ENCODE results near the gene TMEM248. TPM values are rescaled to one million over a fixed set of nuclear protein-coding genes. Genes with fewer than 3 reads are reported as not detected.
A peak's percentile ranks its signal among the peaks of the same experiment; 100 is the strongest.
"Not testable (repeated sequence)": the region's sequence is repeated elsewhere in the genome, so short reads cannot be mapped to it uniquely, and the experiment has no call there.

TMEM248 gene, protein sequence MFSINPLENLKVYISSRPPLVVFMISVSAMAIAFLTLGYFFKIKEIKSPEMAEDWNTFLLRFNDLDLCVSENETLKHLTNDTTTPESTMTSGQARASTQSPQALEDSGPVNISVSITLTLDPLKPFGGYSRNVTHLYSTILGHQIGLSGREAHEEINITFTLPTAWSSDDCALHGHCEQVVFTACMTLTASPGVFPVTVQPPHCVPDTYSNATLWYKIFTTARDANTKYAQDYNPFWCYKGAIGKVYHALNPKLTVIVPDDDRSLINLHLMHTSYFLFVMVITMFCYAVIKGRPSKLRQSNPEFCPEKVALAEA
- total RNA-seq: 10 to 100 TPM; 88.3 to 91.6 TPM

DNA sequence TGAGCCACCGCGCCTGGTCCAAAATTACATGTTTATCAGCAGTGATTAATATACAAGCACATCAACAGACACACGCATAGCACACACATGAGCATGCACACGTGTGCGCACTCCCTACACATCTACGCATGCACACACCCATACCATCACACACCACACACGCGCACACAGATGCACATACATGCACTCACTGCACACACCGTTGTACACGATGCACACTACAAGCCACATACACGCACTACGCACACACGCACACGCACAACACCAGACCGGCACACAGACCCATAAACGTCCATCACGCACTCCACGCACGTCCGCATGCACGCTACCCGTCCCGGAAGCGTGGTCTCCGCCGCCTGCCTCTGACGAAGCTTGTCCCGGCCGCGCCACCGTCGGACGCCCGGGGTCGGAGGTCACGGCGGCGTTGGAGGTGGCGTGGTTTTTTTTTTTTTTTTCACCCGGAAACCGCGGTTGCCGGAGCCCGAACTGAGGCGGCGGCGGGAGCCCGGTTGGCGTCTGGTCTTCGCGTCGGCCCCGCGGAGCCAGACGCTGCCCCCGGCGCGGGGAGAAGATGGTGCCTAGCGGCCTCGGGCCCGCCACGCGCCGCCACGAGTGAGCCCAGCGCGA is at the start of gene TMEM248:
Gene TMEM248 (plus strand): TSS at position 457 of the 627 bp plus-strand sequence. CDS start 20,641 bp downstream, outside the sequence.
- H3K9me3 Mint-ChIP-seq: no peaks in the 10 kb centered on the region
- H3K27me3 Mint-ChIP-seq: peaks cover 2% of the 10 kb centered on the region
- peak within 1 kb of the TSS; percentile 100 for H3K4me3 Mint-ChIP-seq
- POLR2A ChIA-PET: interaction anchor here (0.6 to 3.7 kb wide), 15 partner anchors 12 to 427 kb away, joined by 3 to 53 read pairs (median 5); partner anchors contain the start of genes RABGEF1, SBDS and TYW1
- peaks cover 21% of the 10 kb centered on the region for H3K36me3 Mint-ChIP-seq (ENCODE audit: low read depth)
- peak; percentile 94 for DNase-seq
- H3K27ac Mint-ChIP-seq: peak within 1 kb of the TSS; percentile 97
- H3K4me1 Mint-ChIP-seq: peaks cover 40% of the 10 kb centered on the region
- CTCF ChIA-PET: interaction anchor here (1.0 to 1.4 kb wide), 4 partner anchors 9 to 76 kb away, joined by 3 to 4 read pairs (median 4); no protein-coding TSS in a partner anchor

DNA sequence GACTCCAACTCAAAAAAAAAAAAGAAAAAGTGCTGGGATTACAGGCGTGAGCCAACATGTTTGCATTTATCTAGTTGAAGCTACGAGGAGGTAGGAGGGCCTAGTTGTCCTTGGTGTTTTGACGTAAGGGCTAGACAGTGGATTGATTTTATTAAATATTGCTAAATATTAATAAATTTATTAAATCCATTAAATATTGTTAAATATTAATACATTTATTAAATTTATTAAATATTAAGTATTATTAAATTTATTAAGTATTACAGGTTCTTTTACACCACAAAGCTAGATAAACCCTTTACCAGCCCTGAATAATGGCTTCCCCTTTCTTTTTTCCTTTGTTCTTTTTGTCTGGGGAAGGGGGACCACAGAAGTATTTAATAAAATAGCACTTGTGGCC is 47.5 kb upstream of the TMEM248 start:
- DNase-seq: no peak
- H3K4me1 Mint-ChIP-seq: peaks cover 18% of the 10 kb centered on the region
- peaks cover 4% of the 10 kb centered on the region for H3K36me3 Mint-ChIP-seq (ENCODE audit: low read depth)
- H3K27me3 Mint-ChIP-seq: no peaks in the 10 kb centered on the region
- CTCF ChIA-PET: no interaction called here
- POLR2A ChIA-PET: interaction anchor here (2.2 kb wide), 1 partner anchor 29 kb away, joined by 6 read pairs; no protein-coding TSS in a partner anchor
- no peak overlapping the region for H3K4me3 Mint-ChIP-seq
- H3K9me3 Mint-ChIP-seq: no peaks in the 10 kb centered on the region
- H3K27ac Mint-ChIP-seq: no peak overlapping the region

DNA sequence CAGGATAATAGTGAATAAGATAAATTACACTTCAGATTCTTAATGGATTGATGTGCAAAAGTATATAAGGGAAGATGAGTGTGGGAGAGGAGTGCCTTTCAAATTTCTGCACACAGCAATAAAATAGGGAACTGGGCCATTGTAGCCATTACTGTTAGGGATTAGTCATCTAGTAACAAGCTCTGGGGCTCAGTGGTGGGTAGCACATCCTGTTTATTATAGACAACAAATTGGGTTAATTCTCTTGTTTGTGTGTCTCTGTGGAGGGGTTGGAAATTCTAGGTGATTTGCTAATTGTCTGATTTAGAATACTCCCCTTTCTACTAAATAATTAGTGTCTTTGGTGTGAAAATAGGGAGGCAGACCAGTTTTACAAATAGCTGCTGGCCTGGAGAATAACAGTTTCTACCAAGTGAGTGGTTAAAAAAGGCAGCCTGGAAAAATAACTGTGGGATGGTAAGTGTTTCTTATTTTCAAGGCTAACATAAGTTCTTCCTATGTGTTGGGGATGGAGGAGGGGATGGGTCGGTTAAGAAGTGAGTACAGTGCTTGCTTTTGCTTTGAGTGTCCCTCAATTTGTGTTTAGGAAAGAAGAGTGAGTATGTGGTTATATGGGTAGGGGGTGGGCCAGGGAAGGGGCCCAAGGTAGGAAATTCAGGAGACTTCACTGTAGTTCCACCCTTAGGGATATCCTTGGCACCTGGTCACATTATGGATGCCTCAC is 43.3 kb upstream of the TMEM248 start:
- H3K27me3 Mint-ChIP-seq: no peaks in the 10 kb centered on the region
- CTCF ChIA-PET: interaction anchor here (0.7 kb wide), 1 partner anchor 63 kb away, joined by 3 read pairs; no protein-coding TSS in a partner anchor
- peaks cover 16% of the 10 kb centered on the region for H3K4me1 Mint-ChIP-seq
- H3K9me3 Mint-ChIP-seq: no peaks in the 10 kb centered on the region
- DNase-seq: no peak
- POLR2A ChIA-PET: interaction anchor here (1.2 to 2.8 kb wide), 2 partner anchors 18 to 33 kb away, joined by 4 to 14 read pairs; no protein-coding TSS in a partner anchor
- peaks cover 3% of the 10 kb centered on the region for H3K36me3 Mint-ChIP-seq (ENCODE audit: low read depth)
- peak overlapping the region; percentile 67 for H3K27ac Mint-ChIP-seq
- H3K4me3 Mint-ChIP-seq: peak overlapping the region; percentile 12

DNA sequence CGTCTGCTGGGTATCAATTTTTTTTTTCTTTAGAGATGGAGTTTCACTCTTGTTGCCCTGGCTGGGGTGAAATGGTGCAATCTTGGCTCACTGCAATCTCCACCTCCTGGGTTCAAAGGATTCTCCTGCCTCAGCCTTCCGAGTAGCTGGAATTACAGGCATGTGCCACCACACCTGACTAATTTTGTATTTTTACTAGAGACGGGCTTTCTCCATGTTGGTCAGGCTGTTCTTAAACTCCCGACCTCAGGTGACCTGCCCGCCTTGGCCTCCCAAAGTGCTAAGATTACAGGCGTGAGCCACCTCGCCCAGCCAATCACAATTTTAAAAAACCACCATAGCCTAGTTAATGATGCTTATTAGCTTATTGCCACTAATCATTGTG is 42.7 kb upstream of the TMEM248 start:
- not testable (repeated sequence) for DNase-seq; H3K36me3 Mint-ChIP-seq (ENCODE audit: low read depth); H3K27me3 Mint-ChIP-seq; H3K4me3 Mint-ChIP-seq; H3K27ac Mint-ChIP-seq; H3K9me3 Mint-ChIP-seq
- ChIA-PET CTCF (interaction anchor here (0.7 kb wide), 1 partner anchor 63 kb away, joined by 3 read pairs; no protein-coding TSS in a partner anchor), POLR2A (interaction anchor here (1.2 to 2.8 kb wide), 2 partner anchors 19 to 33 kb away, joined by 4 to 14 read pairs; no protein-coding TSS in a partner anchor)
- peaks cover 16% of the 10 kb centered on the region for H3K4me1 Mint-ChIP-seq

DNA sequence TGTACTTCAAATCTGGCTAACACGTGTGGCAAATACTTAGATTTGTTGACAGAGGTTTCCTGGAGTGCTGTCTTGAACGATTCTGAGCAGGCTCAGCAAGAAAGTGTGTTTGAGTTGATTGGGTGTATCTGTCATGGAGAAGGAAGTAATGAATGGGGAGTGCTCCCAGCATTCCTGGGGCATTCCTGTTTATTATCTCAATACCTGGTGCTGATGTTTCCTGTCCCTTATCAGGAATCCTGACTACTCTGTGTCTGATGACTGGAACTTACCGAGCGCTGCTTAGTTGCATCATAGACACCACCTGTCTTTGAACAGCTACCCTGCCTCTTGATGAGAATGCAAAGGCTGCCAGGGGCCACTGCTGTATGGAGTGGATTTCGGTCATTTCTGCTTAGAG is 41.0 kb upstream of the TMEM248 start:
- Mint-ChIP-seq H3K9me3 (no peaks in the 10 kb centered on the region), H3K4me1 (peaks cover 18% of the 10 kb centered on the region), H3K27ac (no peak overlapping the region), H3K36me3 (ENCODE audit: low read depth) (peaks cover 3% of the 10 kb centered on the region), H3K4me3 (no peak overlapping the region), H3K27me3 (no peaks in the 10 kb centered on the region)
- ChIA-PET CTCF (no interaction called here), POLR2A (no interaction called here)
- no peak for DNase-seq

DNA sequence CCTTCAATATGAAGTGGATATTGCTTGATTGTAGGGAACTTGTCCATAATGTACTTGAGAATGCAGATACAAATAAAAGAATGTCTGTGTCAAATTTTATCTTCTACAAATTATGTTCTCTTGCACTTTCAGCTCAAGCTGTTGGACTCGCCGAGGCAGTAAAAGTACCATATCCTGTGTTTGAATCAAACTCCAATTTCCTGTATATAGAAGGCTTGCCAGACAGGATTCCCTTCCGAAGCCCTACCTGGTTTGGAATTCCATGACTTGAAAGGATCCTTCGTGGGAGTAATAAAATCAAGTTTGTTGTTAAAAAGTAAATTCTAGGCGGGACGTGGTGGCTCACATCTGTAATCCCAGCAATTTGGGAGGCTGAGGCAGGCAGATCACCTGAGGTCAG is 40.4 kb upstream of the TMEM248 start:
- H3K4me1 Mint-ChIP-seq: peaks cover 18% of the 10 kb centered on the region
- POLR2A ChIA-PET; H3K27ac Mint-ChIP-seq; H3K36me3 Mint-ChIP-seq (ENCODE audit: low read depth); DNase-seq; H3K9me3 Mint-ChIP-seq; H3K27me3 Mint-ChIP-seq; H3K4me3 Mint-ChIP-seq; CTCF ChIA-PET: not testable (repeated sequence)

DNA sequence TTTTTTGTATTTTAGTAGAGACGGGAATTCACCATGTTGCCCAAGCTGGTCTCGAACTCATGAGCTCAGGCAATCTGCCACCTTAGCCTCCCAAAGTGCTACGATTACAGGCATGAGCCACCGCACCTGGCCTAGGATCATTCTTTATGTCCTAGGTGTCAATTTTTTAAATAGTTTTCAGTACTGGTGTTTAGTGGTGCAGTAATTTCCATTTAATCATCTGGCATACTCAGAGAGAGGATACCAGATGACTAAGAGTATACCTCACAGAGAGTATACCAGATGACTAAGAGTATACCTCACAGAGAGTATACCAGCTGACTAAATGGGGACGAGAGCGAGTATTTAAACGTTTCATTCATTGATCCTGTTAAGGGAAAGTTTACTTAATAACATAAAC is 37.3 kb upstream of the TMEM248 start:
- POLR2A ChIA-PET: interaction anchor here (2.2 kb wide), 1 partner anchor 39 kb away, joined by 7 read pairs; no protein-coding TSS in a partner anchor
- Mint-ChIP-seq H3K27me3 (no peaks in the 10 kb centered on the region), H3K4me1 (peaks cover 18% of the 10 kb centered on the region), H3K27ac (no peak overlapping the region), H3K36me3 (ENCODE audit: low read depth) (peaks cover 14% of the 10 kb centered on the region), H3K4me3 (no peak overlapping the region), H3K9me3 (no peaks in the 10 kb centered on the region)
- DNase-seq: no peak
- CTCF ChIA-PET: interaction anchor here (0.7 kb wide), 1 partner anchor 104 kb away, joined by 3 read pairs; no protein-coding TSS in a partner anchor

DNA sequence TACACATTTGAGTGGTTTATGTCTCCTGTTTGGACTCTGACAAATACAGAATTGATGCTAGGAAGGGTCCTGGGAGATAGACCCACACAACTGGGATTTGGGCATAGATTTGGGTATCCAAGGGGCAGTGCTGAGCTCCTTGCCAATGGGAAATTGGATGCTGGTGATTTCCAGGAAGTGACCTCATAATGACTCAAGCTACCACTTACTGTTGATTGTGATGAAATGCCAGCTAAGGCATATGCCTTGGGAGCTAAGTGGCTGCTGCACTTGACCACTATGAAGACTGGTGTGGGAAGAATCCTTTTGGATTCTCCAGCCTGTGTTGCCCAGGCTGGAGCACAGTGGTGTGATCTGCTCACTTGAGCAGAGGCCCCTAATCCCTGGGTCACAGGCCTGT is 36.5 kb upstream of the TMEM248 start:
- H3K9me3 Mint-ChIP-seq, H3K4me3 Mint-ChIP-seq, DNase-seq, H3K27ac Mint-ChIP-seq, H3K27me3 Mint-ChIP-seq: not testable (repeated sequence)
- peaks cover 18% of the 10 kb centered on the region for H3K4me1 Mint-ChIP-seq
- ChIA-PET POLR2A (interaction anchor here (2.2 kb wide), 1 partner anchor 40 kb away, joined by 7 read pairs; no protein-coding TSS in a partner anchor), CTCF (interaction anchor here (0.8 kb wide), 1 partner anchor 40 kb away, joined by 3 read pairs; no protein-coding TSS in a partner anchor)
- H3K36me3 Mint-ChIP-seq (ENCODE audit: low read depth): peaks cover 14% of the 10 kb centered on the region

DNA sequence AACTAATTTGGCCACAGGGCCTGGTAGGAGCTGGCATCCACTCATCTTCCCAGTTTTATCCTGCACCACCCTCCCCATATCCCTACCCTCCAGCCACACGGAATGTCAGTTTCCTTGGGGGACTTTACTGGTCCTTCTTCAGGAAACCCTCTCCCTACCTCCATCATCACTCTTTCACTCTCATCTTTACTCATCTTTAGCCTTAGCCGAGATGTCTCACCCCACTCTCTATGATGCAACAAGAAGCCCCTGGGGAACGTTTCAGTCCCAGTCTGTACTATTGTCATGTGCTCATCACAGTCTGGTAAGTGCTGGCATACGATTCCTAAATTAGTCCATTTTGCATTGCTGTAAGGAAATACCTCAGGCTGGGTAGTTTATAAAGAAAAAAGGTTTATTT is 34.9 kb upstream of the TMEM248 start:
- Mint-ChIP-seq H3K36me3 (ENCODE audit: low read depth) (peaks cover 11% of the 10 kb centered on the region), H3K27me3 (no peaks in the 10 kb centered on the region), H3K4me3 (no peak overlapping the region), H3K27ac (no peak overlapping the region), H3K9me3 (no peaks in the 10 kb centered on the region), H3K4me1 (peaks cover 18% of the 10 kb centered on the region)
- ChIA-PET POLR2A (no interaction called here), CTCF (no interaction called here)
- no peak for DNase-seq

DNA sequence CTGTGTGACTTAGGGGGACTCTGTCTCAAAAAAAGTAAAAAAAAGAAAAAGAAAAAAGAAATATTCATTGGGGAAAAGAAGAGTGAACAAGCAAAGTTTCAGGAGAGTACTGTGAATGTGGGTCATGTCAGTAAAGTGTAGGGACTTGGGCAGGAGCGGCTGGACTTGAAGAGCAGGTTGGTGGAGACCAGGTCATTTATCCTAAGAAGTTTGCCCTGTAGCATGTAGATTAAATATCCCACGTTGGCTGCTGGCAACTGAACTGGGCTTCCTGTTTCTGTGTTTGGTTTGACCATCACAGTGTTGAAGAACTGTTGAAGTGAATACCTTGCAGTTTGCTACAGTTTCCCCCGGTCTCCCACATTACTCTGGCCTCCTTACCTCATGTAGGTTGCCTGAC is 32.8 kb upstream of the TMEM248 start:
- CTCF ChIA-PET, H3K27me3 Mint-ChIP-seq, H3K4me3 Mint-ChIP-seq, H3K9me3 Mint-ChIP-seq, POLR2A ChIA-PET, DNase-seq, H3K27ac Mint-ChIP-seq: not testable (repeated sequence)
- H3K4me1 Mint-ChIP-seq: peaks cover 18% of the 10 kb centered on the region
- peaks cover 11% of the 10 kb centered on the region for H3K36me3 Mint-ChIP-seq (ENCODE audit: low read depth)

DNA sequence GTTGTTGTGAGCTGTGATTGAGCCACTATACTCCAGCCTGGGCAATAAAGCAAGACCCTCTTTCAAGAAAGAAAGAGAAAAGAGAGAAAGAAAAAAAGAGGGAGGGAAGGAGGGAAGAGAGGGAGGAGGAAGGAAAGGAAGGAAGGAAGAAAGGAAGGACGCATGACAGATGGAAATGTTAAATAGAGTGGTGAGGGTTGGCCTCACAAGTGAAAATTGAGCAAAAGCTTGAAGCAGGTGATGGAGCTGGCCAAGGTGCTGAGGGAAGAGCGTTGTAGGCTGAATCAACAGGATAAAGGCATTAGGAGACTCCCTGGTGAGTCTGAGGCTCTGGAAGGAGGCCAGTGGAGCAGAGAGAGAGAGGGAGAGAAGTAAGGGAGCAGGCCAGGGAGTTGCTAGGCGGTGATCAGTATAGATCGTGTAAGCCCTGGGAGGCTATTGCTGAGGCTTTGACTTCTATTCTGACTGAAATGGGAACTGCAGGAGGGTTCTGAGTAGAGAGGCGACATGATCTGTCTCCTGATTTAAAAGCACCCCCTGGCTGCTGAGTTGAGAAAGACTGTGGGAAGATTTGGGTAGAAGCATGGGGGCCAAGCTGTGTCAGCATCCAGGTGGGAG is 26.5 kb upstream of the TMEM248 start:
- DNase-seq: no peak
- no peaks in the 10 kb centered on the region for H3K4me1 Mint-ChIP-seq
- POLR2A ChIA-PET: no interaction called here
- H3K36me3 Mint-ChIP-seq (ENCODE audit: low read depth): no peaks in the 10 kb centered on the region
- no peak overlapping the region for H3K27ac Mint-ChIP-seq
- CTCF ChIA-PET: interaction anchor here (0.7 to 1.1 kb wide), 3 partner anchors 12 to 250 kb away, joined by 3 read pairs; no protein-coding TSS in a partner anchor
- H3K27me3 Mint-ChIP-seq: no peaks in the 10 kb centered on the region
- H3K4me3 Mint-ChIP-seq: no peak overlapping the region
- no peaks in the 10 kb centered on the region for H3K9me3 Mint-ChIP-seq

DNA sequence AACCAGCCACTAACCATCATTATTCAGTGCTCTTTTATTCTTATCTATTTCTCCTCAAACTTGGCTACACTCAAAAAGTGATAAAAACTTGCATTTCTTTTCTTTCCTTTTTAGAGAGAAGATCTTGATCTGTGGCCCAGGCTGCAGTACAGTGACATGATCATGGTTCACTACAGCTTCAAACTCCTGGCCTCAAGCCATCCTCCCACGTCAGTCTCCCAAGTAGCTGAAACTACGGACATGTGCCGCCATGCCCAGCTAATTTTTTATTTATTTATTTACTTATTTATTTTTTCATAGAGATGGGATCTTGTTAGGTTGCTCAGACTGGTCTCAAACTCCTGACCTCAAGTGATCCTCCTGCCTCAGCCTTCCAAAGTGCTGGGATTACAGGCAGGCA is 24.6 kb upstream of the TMEM248 start:
- DNase-seq: no peak
- Mint-ChIP-seq H3K27me3 (no peaks in the 10 kb centered on the region), H3K9me3 (no peaks in the 10 kb centered on the region), H3K36me3 (ENCODE audit: low read depth) (no peaks in the 10 kb centered on the region), H3K4me1 (no peaks in the 10 kb centered on the region), H3K4me3 (no peak overlapping the region), H3K27ac (no peak overlapping the region)
- POLR2A ChIA-PET: no interaction called here
- CTCF ChIA-PET: interaction anchor here (0.8 to 1.2 kb wide), 2 partner anchors 8 to 37 kb away, joined by 3 read pairs; no protein-coding TSS in a partner anchor
